Measurements from ENCODE around the gene CTTN.

CTTN gene

GRCh38 chr11:70477609-70478008 lies 79.3 kb downstream of the CTTN start:
- DNase-seq = no peak

DNA sequence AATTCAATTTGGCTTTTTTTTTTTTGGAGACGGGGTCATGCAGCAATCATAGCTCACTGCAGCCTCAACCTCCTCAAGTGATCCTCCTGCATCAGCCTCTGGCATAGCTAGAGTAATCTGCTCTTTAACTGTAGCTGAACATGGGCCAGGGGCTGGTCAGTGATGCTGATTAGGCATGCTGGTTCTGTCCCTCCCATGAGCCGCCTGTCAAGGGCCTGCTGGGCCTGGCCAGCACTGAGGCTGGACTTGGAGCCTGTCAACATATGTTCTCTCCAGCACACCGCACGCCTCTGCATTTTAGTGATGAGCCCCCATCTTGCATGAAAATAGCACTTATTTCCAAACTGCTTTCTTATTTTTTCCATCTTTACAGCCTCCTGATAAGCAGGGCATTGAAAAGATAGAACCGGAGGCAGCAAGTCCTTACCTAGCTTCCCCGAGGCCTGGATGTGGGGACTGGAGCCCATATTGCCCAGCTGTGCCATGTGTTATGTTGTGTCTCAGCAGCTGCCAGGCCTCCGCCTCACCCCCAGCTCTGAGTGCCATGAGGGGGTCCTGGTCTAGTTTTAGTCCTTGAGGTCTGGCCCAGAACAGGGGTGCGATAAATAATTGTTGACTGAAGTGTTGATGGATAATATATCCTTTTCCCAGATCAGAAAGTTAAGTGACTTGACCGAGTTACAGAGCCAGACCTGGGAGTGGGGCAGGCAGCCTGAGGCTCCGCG lies 80.0 kb downstream of the CTTN start:
- DNase-seq = no peak

GRCh38 chr11:70480711-70481110 lies 82.4 kb downstream of the CTTN start:
- DNase-seq = no peak

DNA sequence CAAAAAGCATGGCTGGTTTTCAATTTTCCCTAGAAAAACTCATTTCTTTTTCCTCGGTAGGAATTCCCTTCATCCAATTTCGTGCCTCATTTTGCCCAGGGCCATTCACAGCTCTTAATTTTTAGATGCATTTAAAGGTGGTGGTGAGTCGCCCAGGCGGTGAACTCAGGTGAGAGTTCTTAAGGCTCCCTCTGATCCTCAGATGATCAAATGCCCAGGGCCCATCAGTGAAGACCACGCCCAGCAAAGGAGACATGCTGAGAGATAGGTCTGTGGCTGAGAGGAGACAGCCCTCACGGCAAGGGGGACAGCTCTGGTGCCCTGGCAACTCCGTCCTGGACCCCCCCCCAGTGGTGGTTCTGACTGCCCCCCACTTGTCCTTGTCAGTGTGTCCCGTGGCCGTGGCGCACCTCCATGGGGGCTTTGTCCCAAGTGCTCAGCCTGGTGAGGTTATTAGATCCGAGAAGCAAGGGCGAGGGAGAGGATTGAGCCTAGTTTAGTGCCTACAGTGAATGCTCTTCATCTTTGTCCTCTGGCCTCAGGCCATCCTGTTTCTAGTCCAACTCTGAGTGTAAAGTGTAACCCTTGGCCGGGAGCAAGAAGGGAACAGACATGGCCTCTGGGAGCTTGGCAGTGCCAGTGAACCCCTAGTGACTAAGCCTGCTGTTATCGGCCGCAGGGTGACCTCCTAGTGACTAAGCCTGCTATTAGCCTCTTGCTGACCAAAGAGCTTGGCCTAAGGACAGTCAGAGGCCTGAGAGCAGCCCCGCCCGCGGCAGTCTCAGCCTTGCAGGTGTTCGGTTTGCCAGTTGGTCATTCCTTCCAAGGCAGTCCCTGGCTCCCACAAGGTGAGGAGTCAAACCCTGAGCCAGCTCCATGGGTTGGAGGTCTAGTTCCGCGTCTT lies 83.5 kb downstream of the CTTN start:
- no peak for DNase-seq

DNA sequence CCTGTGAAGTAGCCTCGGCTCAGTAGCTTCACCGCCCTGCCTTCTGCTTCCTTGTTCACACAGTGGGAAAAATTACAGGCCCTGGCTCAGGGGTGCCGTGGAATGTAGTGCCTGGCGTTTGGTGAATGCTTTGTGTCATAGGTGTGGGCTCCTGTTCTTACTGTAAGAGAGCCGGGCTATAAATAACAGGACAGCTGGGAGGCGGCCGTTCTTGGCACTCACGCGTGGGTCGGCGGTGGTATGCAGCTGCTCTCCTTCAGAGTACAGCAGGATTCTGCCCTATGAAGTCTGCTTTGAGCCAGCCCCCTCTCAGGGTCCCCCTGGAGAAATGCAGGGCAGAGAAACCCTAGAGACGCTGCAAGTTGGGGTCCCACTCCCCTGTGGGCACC lies 84.2 kb downstream of the CTTN start:
- no peak for DNase-seq

- DNase-seq = no peak
These were observed 84.9 kb downstream of the CTTN start for GRCh38 chr11:70483077-70483861.

DNA sequence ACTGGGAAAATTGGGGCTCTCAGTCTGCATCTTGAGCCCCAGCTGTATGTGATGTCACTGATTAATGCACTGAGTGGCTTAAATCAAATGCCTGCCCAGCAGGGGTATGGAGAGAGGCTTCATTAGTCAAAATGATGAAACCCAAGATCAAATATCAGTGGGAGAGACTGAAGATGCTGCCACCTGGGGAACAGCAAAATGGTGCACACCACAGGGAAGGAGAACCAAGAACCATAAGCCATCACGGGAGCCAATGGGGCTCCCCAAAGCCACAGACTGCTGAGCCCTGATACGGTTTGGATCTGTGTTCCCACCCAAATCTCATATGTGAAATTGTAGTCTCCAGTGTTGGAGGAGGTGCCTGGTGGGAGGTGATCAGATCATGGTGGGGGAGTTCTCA lies 85.6 kb downstream of the CTTN start:
- DNase-seq = no peak

DNA sequence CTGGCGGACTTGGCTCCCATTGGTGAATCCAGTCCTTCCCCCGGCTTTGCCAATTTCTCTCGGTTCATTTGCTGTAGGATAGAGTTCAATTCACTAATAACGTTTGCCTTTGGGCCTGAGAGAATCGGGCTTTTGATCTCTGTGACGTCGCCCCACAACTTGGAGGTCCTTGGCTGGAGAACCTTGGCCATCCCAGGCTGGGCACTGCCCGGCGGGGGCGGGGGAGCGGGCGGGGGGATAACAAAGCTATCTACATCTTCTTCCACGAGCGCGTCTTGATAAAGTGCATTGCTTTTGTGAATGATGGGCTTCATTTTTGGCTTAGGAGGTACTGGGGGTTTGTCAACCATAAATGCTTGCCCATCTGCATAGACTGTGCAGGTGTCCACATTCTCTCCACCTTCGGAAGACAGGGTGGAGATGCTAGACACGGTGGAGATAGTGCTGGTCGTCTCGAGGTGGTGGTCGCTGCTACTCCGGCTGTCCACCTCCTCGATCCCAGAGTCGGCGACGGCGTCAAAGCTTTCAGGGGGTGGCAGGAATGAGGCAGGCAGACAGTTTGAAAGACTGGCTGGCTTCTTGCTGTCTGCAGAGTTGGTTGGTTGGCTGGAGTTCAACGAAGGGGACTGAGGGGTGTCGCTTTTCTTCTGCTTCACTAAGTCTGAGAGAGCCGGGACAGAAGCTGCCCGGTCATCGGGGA lies 87.1 kb downstream of the CTTN start:
- no peak for DNase-seq

DNA sequence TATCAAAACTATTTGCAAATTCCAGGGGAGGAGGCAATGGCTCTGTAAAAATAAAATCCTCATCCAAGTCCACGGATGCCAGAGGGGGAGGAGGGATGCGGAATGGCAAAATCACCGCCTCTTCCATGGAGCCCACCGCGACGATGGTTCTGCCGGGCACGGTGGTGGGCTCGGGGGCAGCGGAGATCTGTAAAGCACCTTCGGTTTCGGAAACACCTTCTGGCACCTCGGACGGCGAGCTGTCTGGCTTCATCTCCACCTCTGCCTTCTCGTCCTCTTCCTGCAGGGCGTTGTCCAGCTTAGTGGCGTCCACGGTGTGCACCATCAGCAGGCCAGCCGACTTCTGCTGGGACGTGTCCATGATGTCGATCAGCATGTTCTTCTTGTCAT lies 87.7 kb downstream of the CTTN start:
- DNase-seq = no peak
